CD4-positive, alpha-beta memory T cell (primary cell): ENCODE measurements around the gene ILDR1. TPM values are rescaled to one million over a fixed set of nuclear protein-coding genes. Genes with fewer than 3 reads are reported as not detected.

Source experiments
- CTCF ChIA-PET: fragments of 350-600 bp; sonication (Branson Sonifier 250); formaldehyde crosslinking; loops from one replicate; lab custom pipeline; 2021; ENCODE audit warnings: inconsistent platforms; ENCODE audit not compliant: partially characterized antibody; lab: Charles Lee
- POLR2A ChIA-PET: fragments of 350-600 bp; sonication (Branson Sonifier 250); formaldehyde crosslinking; loops from one replicate; lab custom pipeline; 2021; ENCODE audit not compliant: partially characterized antibody; lab: Charles Lee
- DNase-seq, 5 donors: peaks; one replicate each; pipeline versions ENCODE4 v3.0.0 to v3.0.0-alpha.2; 2020 to 2022; ENCODE audit warnings: mixed read lengths in 1 of 5
- H3K27ac ChIP-seq: one replicate; pipeline ENCODE4 v1.7.0; 2013; ENCODE audit warnings: low read depth, low read length
- H3K27me3 ChIP-seq: 2 replicates; pipeline ENCODE4 v1.7.0; 2013; ENCODE audit warnings: mild to moderate bottlenecking, low read length, moderate library complexity; ENCODE audit not compliant: insufficient read depth
- H3K36me3 ChIP-seq: 2 replicates; pipeline ENCODE4 v1.7.0; 2013; ENCODE audit warnings: mild to moderate bottlenecking, low read length, moderate library complexity; ENCODE audit not compliant: insufficient read depth
- H3K4me1 ChIP-seq: 2 replicates; pipeline ENCODE4 v1.7.0; 2013; ENCODE audit warnings: mild to moderate bottlenecking, low read length, moderate library complexity; ENCODE audit not compliant: insufficient read depth
- H3K4me3 ChIP-seq, 2 donors: one replicate each; pipeline ENCODE4 v1.7.0; 2013; ENCODE audit warnings: low read length in 2 of 2, mild to moderate bottlenecking in 1 of 2
- H3K9me3 ChIP-seq, 2 donors: one replicate each; pipeline ENCODE4 v1.7.0; 2013; ENCODE audit warnings: low read length in 2 of 2, control low read depth in 1 of 2; ENCODE audit not compliant: control insufficient read depth in 1 of 2
- H3K27ac Mint-ChIP-seq, 7 donors: one replicate each; pipeline ENCODE4 v1.8.0; 2020 to 2021; ENCODE audit warnings: mixed read lengths in 7 of 7, mild to moderate bottlenecking in 6 of 7, inconsistent platforms in 3 of 7, moderate library complexity in 3 of 7
- H3K27me3 Mint-ChIP-seq, 2 donors: one replicate each; pipeline ENCODE4 v1.8.0; 2020 to 2021; ENCODE audit warnings: mixed read lengths in 2 of 2
- H3K36me3 Mint-ChIP-seq, 2 donors: one replicate each; pipeline ENCODE4 v1.8.0; 2020 to 2021; ENCODE audit warnings: mixed read lengths in 2 of 2, inconsistent platforms in 1 of 2, mild to moderate bottlenecking in 1 of 2
- H3K4me1 Mint-ChIP-seq, 4 donors: one replicate each; pipeline ENCODE4 v1.8.0; 2020 to 2021; ENCODE audit warnings: mixed read lengths in 4 of 4, mild to moderate bottlenecking in 1 of 4
- H3K4me3 Mint-ChIP-seq, 8 donors: one replicate each; pipeline ENCODE4 v1.8.0; 2020 to 2021; ENCODE audit warnings: mixed read lengths in 8 of 8, mild to moderate bottlenecking in 7 of 8, moderate library complexity in 6 of 8, inconsistent platforms in 3 of 8
- H3K9me3 Mint-ChIP-seq, 8 donors: one replicate each; pipeline ENCODE4 v1.8.0; 2020 to 2021; ENCODE audit warnings: mixed read lengths in 8 of 8, mild to moderate bottlenecking in 5 of 8, inconsistent platforms in 3 of 8, moderate library complexity in 1 of 8
- intact Hi-C: fragments of 100-400 bp; cut with micrococcal nuclease; formaldehyde crosslinking; loops from one replicate; pipeline ENCODE4 v1.15.1; 2023
- polyA plus RNA-seq, 2 donors: library from polyadenylated mRNA; unstranded; fragments of 300-500 nt; fragmentation: Illumina TruSeq; gene quantifications; one replicate each; pipeline ENCODE4 v1.2.3, GENCODE V29; 2021
- total RNA-seq, 2 experiments: library from RNA; stranded (reverse); gene quantifications; one replicate each; pipeline ENCODE4 v1.2.3, GENCODE V29; 2021

ILDR1 gene
- total and polyA plus RNA-seq, 4 experiments from 2014 or later, result not detected

DNA sequence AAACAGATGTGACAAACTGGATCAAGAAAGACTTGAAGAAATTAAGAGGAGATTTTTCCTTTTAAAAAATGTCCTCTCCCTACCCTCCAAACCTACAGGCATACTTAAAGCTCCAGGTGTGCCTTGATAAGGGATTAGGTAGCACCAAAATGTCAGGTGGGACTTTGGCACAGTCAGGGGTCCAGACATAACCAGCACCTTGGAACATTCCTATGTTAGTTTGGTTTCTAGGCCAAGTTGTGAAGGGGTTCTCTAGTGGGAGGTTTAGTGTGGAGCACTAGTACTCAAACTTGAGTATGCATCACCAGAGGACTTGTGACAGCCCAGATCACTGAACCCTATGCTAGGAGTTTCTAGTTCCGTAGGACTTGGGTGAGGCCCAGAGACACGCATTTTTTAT lies 13.9 kb downstream of the ILDR1 start:
- ChIA-PET CTCF (no interaction called here), POLR2A (no interaction called here)
- Histone ChIP-seq H3K9me3 (no peaks in the 10 kb centered on the region), H3K27me3 (no peaks in the 10 kb centered on the region), H3K4me3 (no peak overlapping the region), H3K27ac (no peak overlapping the region), H3K36me3 (no peaks in the 10 kb centered on the region), H3K4me1 (no peaks in the 10 kb centered on the region)
- no peak overlapping the region for H3K27ac Mint-ChIP-seq
- DNase-seq, result no peak
- H3K4me1 Mint-ChIP-seq, result peaks cover 0 to 6% (median under 1%) of the 10 kb centered on the region in 4 donors
- intact Hi-C loops, result no loop called here
- no peak overlapping the region for H3K4me3 Mint-ChIP-seq
- no peaks in the 10 kb centered on the region for H3K36me3 Mint-ChIP-seq
- peaks cover 0 to 2% (median 0%) of the 10 kb centered on the region in 8 donors for H3K9me3 Mint-ChIP-seq
- peaks cover 5 to 25% of the 10 kb centered on the region in 2 donors for H3K27me3 Mint-ChIP-seq

DNA sequence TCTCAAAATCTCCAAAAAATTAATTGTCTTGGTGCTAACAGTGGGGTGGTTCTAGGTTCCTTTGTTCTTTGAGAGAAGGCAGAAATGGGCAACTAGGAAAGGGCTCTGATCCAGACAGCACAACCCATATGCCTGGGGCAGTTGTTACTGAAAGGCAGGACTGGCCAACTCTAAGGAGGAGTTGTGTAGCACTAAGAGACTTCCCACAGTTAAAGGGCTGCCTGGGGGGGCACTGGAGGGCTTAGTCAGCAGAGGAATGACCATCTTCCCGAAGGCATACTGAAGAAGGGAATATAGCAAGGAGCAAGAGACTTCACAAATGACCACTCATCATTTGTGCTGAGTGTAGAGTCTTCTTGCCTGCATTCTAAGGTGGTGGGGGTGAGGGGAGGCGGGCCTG lies 15.8 kb downstream of the ILDR1 start:
- POLR2A ChIA-PET, result no interaction called here
- H3K4me1 ChIP-seq, result no peaks in the 10 kb centered on the region

DNA sequence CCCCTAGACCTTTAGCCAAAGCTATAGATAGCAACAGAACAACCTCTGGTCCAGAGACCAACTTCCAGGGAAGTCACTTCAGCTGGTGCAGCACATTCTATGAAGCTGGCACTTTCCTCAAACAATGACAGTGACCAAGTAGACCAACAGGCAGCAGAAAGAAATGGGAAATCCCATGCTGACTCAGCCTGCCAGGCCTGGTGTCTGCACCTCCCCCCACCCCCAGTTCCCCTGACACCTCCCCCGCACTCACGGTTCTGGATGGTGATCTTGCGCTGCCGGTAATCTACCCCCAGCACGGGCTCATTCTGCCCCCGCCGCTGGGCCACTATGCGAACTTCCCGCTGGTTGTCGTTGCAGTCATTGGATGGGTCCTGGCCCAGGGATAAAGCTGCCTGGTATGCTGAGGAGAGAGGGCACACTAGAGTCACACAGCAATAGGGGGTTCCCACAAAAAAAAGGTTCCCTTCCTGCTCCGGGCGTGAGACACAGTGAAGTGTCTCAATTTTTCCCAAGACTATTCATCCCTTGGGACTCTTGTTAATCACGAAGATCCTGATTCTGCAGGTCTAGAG lies 17.0 kb downstream of the ILDR1 start:
- Mint-ChIP-seq H3K4me1 (peaks cover 0 to 6% (median under 1%) of the 10 kb centered on the region in 4 donors), H3K27ac (no peak overlapping the region), H3K27me3 (peaks cover 10 to 30% of the 10 kb centered on the region in 2 donors), H3K36me3 (no peaks in the 10 kb centered on the region), H3K9me3 (peaks cover 0 to 2% (median 0%) of the 10 kb centered on the region in 8 donors), H3K4me3 (no peak overlapping the region)
- Histone ChIP-seq H3K9me3 (no peaks in the 10 kb centered on the region), H3K27ac (no peak overlapping the region), H3K36me3 (no peaks in the 10 kb centered on the region), H3K27me3 (peaks cover 5% of the 10 kb centered on the region), H3K4me3 (no peak overlapping the region), H3K4me1 (no peaks in the 10 kb centered on the region)
- DNase-seq, result no peak
- ChIA-PET POLR2A (no interaction called here), CTCF (no interaction called here)
- intact Hi-C loops, result no loop called here

More for the DNA sequence above, 15.8 kb downstream of the ILDR1 start:
- Histone ChIP-seq H3K36me3 (no peaks in the 10 kb centered on the region), H3K4me3 (no peak overlapping the region), H3K27ac (no peak overlapping the region), H3K27me3 (peaks cover 5% of the 10 kb centered on the region), H3K9me3 (no peaks in the 10 kb centered on the region)
- intact Hi-C loops, result no loop called here
- CTCF ChIA-PET, result no interaction called here
- no peak overlapping the region for H3K27ac Mint-ChIP-seq
- H3K27me3 Mint-ChIP-seq, result peaks cover 8 to 27% of the 10 kb centered on the region in 2 donors
- no peak for DNase-seq
- H3K4me3 Mint-ChIP-seq, result no peak overlapping the region
- H3K4me1 Mint-ChIP-seq, result peaks cover 0 to 6% (median under 1%) of the 10 kb centered on the region in 4 donors
- H3K9me3 Mint-ChIP-seq, result peaks cover 0 to 2% (median 0%) of the 10 kb centered on the region in 8 donors
- H3K36me3 Mint-ChIP-seq, result no peaks in the 10 kb centered on the region

DNA sequence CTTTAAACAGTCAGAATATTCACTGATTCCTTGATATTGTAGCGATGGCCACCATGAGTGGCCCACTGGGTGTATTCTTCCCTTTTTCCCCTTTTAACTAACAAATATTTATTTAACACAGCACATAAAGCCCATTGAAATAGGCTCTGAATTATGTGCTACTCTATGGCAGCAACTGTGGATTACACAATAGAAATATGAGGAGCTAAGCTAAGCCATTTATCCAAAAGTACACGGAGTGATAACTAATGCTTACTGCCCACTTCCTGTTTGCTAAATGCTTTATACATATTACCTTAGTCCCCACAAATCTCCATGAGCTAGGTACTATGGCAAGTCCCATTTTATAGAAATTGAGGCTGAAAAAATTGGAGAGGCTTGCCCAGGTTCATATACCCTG lies 17.9 kb downstream of the ILDR1 start:
- H3K27me3 ChIP-seq, result peaks cover 5% of the 10 kb centered on the region
- no peaks in the 10 kb centered on the region for H3K4me1 ChIP-seq
- H3K27ac ChIP-seq, result no peak overlapping the region
- no peak for DNase-seq
- intact Hi-C loops, result no loop called here
- H3K36me3 ChIP-seq, result no peaks in the 10 kb centered on the region
- peaks cover 8 to 28% of the 10 kb centered on the region in 2 donors for H3K27me3 Mint-ChIP-seq
- POLR2A ChIA-PET, result no interaction called here
- no peak overlapping the region for H3K4me3 ChIP-seq
- H3K4me1 Mint-ChIP-seq, result peaks cover 0 to 6% (median under 1%) of the 10 kb centered on the region in 4 donors
- H3K4me3 Mint-ChIP-seq, result no peak overlapping the region
- H3K27ac Mint-ChIP-seq, result no peak overlapping the region
- H3K9me3 Mint-ChIP-seq, result peaks cover 0 to 2% (median 0%) of the 10 kb centered on the region in 8 donors
- no peaks in the 10 kb centered on the region for H3K9me3 ChIP-seq
- CTCF ChIA-PET, result no interaction called here
- no peaks in the 10 kb centered on the region for H3K36me3 Mint-ChIP-seq

DNA sequence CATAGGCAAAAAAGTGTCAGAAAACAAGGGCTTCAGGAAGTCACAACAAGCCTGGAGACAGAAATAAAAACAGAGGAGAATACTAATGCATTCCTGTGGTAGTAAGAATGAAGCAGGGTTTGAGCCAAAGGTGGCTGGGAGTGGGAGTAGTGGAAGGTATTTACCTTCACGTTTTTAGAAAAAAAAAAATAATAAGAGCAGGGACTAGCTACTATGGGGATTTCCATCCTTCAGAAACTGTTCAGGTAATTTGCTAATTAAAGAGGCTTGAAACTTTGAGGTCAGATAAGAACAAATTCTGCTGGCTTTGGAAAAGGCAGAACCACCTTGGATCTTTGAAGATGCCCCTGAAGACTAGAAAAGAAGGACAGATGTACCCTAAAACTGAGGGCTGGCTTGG lies 18.4 kb downstream of the ILDR1 start:
- intact Hi-C loops, result no loop called here
- POLR2A ChIA-PET, result no interaction called here

DNA sequence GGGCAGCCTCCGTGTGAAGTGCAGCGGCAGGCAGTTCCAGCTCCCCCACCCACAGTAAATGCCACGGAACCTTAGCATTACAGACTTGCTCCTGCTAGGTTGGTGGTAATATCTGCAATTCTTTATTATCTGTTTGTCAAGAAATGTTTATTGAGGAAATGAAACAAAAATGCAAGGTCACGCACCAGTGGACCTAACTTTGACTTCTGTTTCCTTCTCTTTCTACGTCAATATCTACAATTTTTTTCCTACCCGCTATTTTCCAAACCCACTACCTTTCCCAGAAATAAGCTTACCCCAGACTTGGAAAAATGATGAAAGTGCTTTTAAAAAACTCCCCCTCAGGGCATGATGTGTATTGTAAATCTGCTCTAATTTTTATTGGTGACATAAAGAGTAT lies 18.9 kb downstream of the ILDR1 start:
- Histone ChIP-seq H3K36me3 (no peaks in the 10 kb centered on the region), H3K9me3 (no peaks in the 10 kb centered on the region), H3K27ac (no peak overlapping the region), H3K27me3 (peaks cover 5% of the 10 kb centered on the region), H3K4me1 (no peaks in the 10 kb centered on the region), H3K4me3 (no peak overlapping the region)
- Mint-ChIP-seq H3K4me3 (peak overlapping the region in 1 of 8 donors; percentile 21), H3K27me3 (peaks cover 8 to 30% of the 10 kb centered on the region in 2 donors), H3K36me3 (no peaks in the 10 kb centered on the region), H3K4me1 (peaks cover 0 to 6% (median 2%) of the 10 kb centered on the region in 4 donors), H3K9me3 (peaks cover 0 to 2% (median 0%) of the 10 kb centered on the region in 8 donors), H3K27ac (no peak overlapping the region)
- intact Hi-C loops, result no loop called here
- no peak for DNase-seq
- ChIA-PET POLR2A (no interaction called here), CTCF (no interaction called here)

More for the DNA sequence above, 18.4 kb downstream of the ILDR1 start:
- Histone ChIP-seq H3K27ac (no peak overlapping the region), H3K4me3 (no peak overlapping the region), H3K36me3 (no peaks in the 10 kb centered on the region), H3K9me3 (no peaks in the 10 kb centered on the region), H3K27me3 (peaks cover 5% of the 10 kb centered on the region), H3K4me1 (no peaks in the 10 kb centered on the region)
- Mint-ChIP-seq H3K9me3 (peaks cover 0 to 2% (median 0%) of the 10 kb centered on the region in 8 donors), H3K4me1 (peaks cover 0 to 6% (median under 1%) of the 10 kb centered on the region in 4 donors), H3K4me3 (no peak overlapping the region), H3K27me3 (peaks cover 8 to 29% of the 10 kb centered on the region in 2 donors), H3K36me3 (no peaks in the 10 kb centered on the region), H3K27ac (no peak overlapping the region)
- DNase-seq, result no peak
- CTCF ChIA-PET, result no interaction called here

DNA sequence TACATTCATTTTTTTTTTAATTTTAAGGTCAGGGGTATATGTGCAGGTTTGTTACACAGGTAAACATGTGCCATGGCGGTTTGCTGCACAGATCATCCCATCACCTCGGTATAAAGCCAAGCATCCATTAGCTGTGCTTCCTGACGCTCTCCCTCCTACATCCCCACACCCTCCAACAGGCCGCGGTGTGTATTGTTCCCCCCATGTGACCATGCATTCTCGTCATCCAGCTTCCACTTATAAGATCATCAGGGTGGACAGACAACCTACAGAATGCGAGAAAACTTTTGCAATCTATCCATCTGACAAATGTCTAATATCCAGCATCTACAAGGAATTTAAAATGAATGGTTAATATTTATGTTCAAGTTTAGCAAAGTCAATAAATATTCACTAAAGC lies 19.4 kb downstream of the ILDR1 start:
- H3K27me3 Mint-ChIP-seq, result peaks cover 8 to 30% of the 10 kb centered on the region in 2 donors
- POLR2A ChIA-PET, result no interaction called here
- H3K9me3 Mint-ChIP-seq, result peaks cover 0 to 4% (median 0%) of the 10 kb centered on the region in 8 donors

More for the DNA sequence above, 19.4 kb downstream of the ILDR1 start:
- no peak for DNase-seq
- Histone ChIP-seq H3K4me3 (no peak overlapping the region), H3K4me1 (no peaks in the 10 kb centered on the region), H3K27ac (no peak overlapping the region), H3K9me3 (no peaks in the 10 kb centered on the region), H3K36me3 (no peaks in the 10 kb centered on the region), H3K27me3 (peaks cover 5% of the 10 kb centered on the region)
- intact Hi-C loops, result no loop called here
- CTCF ChIA-PET, result no interaction called here
- Mint-ChIP-seq H3K4me3 (no peak overlapping the region), H3K27ac (no peak overlapping the region), H3K36me3 (no peaks in the 10 kb centered on the region), H3K4me1 (peaks cover 0 to 6% (median 4%) of the 10 kb centered on the region in 4 donors)
